ENCODE measurements around the gene COL15A1.

GRCh38 chr9:98975838-98976237 is 32.1 kb downstream of the COL15A1 start:
- TF ChIP-seq, protein P1, sequence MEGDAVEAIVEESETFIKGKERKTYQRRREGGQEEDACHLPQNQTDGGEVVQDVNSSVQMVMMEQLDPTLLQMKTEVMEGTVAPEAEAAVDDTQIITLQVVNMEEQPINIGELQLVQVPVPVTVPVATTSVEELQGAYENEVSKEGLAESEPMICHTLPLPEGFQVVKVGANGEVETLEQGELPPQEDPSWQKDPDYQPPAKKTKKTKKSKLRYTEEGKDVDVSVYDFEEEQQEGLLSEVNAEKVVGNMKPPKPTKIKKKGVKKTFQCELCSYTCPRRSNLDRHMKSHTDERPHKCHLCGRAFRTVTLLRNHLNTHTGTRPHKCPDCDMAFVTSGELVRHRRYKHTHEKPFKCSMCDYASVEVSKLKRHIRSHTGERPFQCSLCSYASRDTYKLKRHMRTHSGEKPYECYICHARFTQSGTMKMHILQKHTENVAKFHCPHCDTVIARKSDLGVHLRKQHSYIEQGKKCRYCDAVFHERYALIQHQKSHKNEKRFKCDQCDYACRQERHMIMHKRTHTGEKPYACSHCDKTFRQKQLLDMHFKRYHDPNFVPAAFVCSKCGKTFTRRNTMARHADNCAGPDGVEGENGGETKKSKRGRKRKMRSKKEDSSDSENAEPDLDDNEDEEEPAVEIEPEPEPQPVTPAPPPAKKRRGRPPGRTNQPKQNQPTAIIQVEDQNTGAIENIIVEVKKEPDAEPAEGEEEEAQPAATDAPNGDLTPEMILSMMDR (IDR thresholded peaks at IDR 0.05): no peak
- TF ChIP-seq POLR2A (IDR thresholded peaks at IDR 0.05) (no peak), POLR2AphosphoS5 (IDR thresholded peaks at IDR 0.05) (no peak)

Data from transverse colon (tissue), 4 donors.